ENCODE results near the gene CBLL1.

Gene CBLL1

GRCh38 chr7:107810626-107811025 lies 66.7 kb downstream of the CBLL1 start:
- peak; percentile 29 for DNase-seq (ENCODE audit: low spot score)
